WTC11 (cell line): Measurements from ENCODE around the gene SMYD4.
"Not testable (repeated sequence)": the region's sequence is repeated elsewhere in the genome, so short reads cannot be mapped to it uniquely, and the experiment has no call there.

Experiments
- AFF4 ChIP-seq: sonication (generic); formaldehyde crosslinking; IDR thresholded peaks from 2 replicates; pipeline ENCODE4 v1.8.1; 2023; ENCODE audit warnings: mild to moderate bottlenecking, missing genetic modification reagents, borderline replicate concordance
- CREB1 ChIP-seq: sonication (generic); formaldehyde crosslinking; IDR thresholded peaks from 2 replicates; pipeline ENCODE4 v1.8.0; 2023; ENCODE audit warnings: mild to moderate bottlenecking, missing genetic modification reagents
- CTCF ChIP-seq: fragments of 200-600 bp; IDR thresholded peaks from 2 replicates; pipeline ENCODE4 v1.8.0; 2022; ENCODE audit warnings: antibody characterized with exemption
- FOXJ3 ChIP-seq: sonication (generic); formaldehyde crosslinking; IDR thresholded peaks from 2 replicates; pipeline ENCODE4 v1.9.0; 2021; ENCODE audit warnings: missing genetic modification reagents, mild to moderate bottlenecking, borderline replicate concordance
- SP1 ChIP-seq: sonication (generic); formaldehyde crosslinking; conservative IDR thresholded peaks from 2 replicates; pipeline ENCODE4 v1.8.1; 2022; ENCODE audit warnings: missing genetic modification reagents
- TCF7 ChIP-seq: sonication (generic); formaldehyde crosslinking; IDR thresholded peaks from 2 replicates; pipeline ENCODE4 v1.8.0; 2022; ENCODE audit warnings: mild to moderate bottlenecking, low read depth, missing genetic modification reagents, moderate library complexity
- USF1 ChIP-seq: sonication (generic); formaldehyde crosslinking; IDR thresholded peaks from 2 replicates; pipeline ENCODE4 v1.8.0; 2022; ENCODE audit warnings: mild to moderate bottlenecking, missing genetic modification reagents
- ZSCAN18 ChIP-seq: fragments of 250-450 bp; sonication (Bioruptor Pico); IDR thresholded peaks from 2 replicates; pipeline ENCODE4 v2.1.2; 2022; ENCODE audit warnings: mild to moderate bottlenecking, moderate library complexity

GRCh38 chr17:1856462-1856861, 26.8 kb upstream of the SMYD4 start:
- TF ChIP-seq ZSCAN18 (CRISPR knock-in tag); SP1 (CRISPR knock-in tag); CTCF; USF1; TCF7; AFF4 (CRISPR knock-in tag); FOXJ3 (CRISPR knock-in tag); CREB1 (CRISPR knock-in tag): not testable (repeated sequence)
